CD1c-positive myeloid dendritic cell (primary cell): ENCODE data around the gene ASCC3.
A peak's percentile ranks its signal among the peaks of the same experiment; 100 is the strongest.
"Not testable (repeated sequence)": the region's sequence is repeated elsewhere in the genome, so short reads cannot be mapped to it uniquely, and the experiment has no call there.

Source experiments
- DNase-seq: peaks from one replicate; pipeline ENCODE4 v3.0.0-alpha.2; 2016; ENCODE audit errors: extremely low spot score

The ASCC3 gene, protein sequence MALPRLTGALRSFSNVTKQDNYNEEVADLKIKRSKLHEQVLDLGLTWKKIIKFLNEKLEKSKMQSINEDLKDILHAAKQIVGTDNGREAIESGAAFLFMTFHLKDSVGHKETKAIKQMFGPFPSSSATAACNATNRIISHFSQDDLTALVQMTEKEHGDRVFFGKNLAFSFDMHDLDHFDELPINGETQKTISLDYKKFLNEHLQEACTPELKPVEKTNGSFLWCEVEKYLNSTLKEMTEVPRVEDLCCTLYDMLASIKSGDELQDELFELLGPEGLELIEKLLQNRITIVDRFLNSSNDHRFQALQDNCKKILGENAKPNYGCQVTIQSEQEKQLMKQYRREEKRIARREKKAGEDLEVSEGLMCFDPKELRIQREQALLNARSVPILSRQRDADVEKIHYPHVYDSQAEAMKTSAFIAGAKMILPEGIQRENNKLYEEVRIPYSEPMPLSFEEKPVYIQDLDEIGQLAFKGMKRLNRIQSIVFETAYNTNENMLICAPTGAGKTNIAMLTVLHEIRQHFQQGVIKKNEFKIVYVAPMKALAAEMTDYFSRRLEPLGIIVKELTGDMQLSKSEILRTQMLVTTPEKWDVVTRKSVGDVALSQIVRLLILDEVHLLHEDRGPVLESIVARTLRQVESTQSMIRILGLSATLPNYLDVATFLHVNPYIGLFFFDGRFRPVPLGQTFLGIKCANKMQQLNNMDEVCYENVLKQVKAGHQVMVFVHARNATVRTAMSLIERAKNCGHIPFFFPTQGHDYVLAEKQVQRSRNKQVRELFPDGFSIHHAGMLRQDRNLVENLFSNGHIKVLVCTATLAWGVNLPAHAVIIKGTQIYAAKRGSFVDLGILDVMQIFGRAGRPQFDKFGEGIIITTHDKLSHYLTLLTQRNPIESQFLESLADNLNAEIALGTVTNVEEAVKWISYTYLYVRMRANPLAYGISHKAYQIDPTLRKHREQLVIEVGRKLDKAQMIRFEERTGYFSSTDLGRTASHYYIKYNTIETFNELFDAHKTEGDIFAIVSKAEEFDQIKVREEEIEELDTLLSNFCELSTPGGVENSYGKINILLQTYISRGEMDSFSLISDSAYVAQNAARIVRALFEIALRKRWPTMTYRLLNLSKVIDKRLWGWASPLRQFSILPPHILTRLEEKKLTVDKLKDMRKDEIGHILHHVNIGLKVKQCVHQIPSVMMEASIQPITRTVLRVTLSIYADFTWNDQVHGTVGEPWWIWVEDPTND (N-terminal part only)

DNA sequence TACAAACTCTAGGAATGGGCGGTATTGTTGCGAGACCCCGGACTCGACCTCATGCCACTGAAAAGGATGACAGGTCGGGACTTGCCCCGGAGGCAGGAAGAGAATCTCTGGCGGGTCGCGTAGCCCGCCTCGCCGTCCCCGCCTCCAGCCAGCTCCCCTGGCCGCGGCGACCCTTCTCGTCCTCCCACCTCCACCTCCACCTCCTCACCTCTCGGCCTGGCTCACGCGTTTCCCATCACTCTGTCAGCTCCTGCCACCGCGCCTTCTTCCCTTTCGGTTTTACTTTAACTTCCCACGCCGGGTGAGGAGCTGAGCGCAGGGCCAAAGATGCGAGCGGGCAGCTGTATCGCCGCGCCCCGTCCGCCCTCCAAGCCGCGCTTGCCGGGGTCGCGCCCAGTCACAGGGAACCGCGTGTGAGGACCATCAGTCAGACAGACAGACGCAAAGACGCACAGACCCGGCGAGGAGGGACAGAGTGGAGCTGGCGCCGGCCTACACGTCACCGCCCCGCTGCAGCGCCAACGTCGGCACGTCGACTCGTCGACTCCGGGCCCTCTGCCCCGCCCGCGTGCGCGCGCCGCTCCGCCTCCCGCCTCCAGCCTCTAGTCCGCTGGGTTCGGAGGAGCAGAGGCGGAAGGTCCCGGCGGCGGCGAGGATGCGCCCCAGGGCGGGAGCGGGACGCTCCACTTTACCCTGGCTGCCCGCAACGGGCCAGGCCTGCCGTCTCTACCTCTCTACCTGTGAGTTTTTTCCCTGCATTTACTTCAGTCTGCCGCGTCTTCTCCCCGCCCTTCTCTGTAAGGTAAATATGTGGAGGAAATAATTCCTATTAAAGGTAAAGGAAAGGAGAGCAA lies at the start of gene ASCC3:
ASCC3 (minus strand) TSS at position 477 of the 854 bp plus-strand sequence. CDS start 13,332 bp downstream, outside the sequence.
- peak; percentile 95 for DNase-seq

DNA sequence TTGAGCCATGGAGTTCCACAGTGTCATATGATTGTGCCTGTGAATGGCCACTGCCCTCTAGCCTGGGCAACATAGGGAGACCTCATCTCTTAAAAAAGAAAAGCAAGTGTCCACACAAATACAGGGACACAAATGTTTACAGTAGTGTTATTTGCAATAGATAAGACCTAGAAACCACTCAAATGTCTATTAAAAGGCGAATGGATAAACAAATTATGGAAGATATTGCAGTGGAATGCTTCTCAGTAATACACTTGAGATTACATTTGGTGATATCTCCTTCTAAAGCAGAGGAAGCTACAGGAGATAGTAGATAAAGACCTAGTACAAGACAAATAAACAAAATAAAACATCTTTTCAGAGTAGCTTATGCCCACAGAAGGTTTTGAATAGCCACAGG lies 44.6 kb upstream of the ASCC3 start:
- no peak for DNase-seq

DNA sequence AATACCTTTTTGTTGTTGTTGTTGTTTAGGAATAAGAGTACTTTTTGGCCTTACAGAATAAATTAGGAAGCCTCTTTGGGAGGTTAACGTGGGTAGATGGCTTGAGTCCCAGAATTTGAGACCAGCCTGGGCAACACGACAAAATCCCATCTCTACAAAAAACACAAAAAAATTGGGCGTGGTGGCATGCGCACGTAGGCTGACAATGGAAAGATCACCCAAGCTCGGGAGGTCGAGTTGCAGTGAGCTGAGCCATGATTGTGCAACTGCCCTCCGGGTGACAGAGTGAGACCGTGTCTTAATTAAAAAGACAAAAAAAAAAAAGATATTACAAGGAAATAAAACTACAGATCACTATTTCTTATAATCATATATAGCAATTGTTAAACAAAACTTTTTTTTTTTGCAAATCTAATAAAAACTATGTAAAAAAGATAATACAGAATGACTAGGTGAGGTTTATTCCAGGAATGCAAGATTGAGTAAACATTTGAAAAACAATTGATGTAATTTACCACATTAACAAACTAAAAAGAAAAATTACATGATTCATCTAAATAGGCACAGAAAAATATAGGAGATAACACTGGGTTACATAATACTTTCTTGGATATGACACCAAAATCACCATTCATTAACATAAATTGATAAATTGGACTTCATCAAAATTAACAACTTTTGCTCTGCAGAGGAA lies 43.6 kb upstream of the ASCC3 start:
- DNase-seq = no peak

DNA sequence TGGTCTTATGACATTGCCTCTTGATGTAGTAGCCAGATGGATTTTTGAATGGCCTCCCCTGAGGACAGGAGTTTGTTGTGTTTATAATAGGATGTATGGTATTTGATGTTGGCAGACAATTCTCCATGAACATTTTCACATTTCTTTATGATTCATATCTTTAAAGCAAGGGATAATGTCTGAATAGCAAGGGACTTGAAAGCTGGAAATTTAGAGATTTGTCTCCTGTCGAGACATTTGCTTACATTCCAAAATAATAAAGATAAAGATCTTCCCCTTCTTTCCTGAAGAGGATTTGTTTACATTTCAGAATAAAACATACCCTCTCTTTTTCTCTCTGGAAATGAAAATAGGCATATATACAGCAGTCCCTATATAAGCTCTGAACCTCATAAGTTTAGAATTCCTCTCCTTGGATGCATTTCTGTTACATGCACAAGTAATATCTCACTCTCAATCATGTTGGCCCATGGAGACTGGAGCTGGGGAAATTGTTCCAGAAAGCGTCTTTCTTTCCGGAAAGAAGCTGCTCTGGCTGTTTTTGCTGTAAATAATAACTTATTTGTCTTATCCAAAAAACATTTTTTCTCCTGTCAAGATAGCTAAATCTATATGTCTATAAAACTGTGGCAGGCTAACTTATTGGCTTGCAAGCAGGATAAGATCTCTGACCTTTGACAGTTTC lies 42.5 kb upstream of the ASCC3 start:
- DNase-seq = no peak

DNA sequence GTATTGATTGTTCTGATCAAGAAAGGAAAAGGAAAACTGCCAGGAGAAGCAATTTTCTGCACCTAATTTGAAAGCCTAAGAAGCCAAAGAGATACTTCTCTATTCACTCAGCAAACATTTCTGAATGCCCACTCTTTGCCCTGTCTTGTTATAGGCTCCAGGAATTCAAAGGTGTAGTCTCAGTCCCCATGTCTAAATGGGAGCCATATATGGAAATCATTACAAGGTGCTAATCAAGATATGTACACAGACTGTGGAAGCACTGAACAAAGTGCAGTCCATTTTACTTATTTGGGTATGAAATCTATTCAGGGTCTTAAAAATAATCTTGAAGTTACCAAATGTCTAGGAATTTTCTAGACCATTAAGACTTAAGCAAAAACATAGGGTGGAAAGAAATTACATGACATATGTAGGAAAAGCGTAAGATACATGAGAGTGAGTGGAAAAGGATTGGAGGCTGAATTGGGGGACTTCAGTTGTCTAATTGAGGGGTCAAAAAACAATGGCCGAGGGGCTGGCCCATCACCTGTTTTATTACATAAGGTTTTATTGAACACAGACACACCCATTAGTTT lies 39.0 kb upstream of the ASCC3 start:
- no peak for DNase-seq

DNA sequence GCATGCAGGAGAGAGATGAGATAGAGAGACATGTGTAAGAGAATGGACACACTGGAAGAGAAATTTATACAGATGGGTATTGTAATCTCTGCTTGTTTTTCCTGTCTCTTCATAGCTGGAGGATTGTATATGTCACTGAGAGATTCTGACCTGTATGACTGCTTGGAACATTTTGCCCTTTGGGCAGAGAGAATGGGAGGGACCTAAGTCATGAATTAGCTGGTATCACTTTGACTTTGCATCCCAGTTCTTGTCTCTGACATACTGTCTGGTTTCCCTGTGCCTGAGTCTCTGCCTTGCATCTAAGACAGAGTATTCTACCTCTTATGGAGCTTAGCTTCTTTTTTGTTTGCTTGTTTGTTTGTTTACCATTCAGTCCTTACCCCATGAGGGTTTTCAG lies 37.0 kb upstream of the ASCC3 start:
- DNase-seq = no peak

DNA sequence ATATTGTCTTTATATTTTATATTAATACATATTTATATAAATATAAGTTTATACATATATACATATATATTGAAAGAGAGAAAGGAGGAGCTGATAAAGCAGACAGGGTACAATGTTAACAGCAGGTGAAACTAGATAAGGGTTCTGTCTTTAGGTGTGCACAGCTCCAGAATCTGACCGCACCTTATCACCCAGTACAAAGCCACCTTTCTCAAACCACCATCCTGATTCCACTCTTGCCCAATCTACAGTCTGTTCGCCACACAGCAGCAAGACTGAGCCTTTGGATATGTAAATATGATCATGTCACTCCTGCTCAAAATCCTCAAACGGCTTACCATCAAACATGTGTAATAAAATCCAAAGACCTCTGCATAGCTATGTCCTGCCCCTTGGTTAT lies 34.7 kb upstream of the ASCC3 start:
- no peak for DNase-seq

DNA sequence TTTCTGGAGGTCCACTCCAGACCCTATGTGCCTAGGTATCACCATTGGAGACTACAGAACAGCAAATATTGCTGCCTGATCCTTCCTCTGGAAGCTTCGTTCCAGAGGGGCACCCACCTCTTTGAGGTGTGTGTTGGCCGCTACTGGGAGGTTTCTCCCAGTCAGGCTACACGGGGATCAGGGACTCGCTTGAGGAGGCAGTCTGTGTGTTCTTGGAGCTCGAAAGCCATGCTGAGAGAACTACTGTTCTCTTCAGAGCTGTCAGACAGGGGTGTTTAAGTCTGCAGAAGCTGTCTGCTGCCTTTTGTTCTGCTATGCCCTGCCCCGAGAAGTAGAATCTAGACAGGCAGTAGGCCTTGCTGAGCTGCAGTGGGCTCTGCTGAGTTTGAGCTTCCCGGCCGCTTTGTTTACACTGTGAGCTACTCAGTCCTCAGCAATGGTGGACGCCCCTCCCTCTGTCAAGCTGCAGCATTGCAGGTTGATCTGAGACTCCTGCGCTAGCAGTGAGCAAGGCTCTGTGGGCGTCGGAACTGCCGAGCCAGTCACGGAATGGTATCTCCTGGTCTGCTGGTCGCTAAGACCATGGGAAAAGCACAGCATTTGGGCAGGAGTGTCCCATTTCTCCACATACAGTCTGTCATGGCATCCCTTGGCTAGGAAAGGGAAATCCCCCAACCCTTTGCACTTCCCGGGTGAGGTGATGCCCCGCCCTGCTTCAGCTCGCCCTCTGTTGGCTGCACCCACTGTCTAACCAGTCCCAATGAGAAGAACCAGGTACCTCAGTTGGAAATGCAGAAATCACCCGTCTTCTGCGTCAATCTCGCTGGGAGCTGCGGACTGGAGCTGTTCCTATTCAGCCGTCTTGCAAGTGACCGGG lies 32.5 kb upstream of the ASCC3 start:
- no peak for DNase-seq

DNA sequence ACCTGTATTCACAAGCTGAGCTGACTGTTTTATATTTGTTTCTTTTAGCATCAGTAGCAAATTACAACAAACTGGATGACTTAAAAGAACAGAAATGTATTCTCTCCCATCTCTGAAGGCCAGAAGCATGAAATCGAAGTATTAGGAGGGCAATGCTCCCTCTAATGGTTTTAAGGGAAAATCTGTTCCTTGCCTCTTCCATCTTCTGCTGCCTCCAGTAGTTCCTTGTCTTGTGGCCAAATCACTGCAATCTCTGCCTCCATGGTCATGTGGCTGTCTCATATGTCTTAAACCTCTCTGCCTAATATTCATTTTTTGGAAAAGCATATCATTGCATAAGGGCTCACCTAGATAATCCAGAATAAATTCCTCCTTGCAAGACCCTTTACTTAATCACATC lies 25.2 kb upstream of the ASCC3 start:
- DNase-seq = no peak

DNA sequence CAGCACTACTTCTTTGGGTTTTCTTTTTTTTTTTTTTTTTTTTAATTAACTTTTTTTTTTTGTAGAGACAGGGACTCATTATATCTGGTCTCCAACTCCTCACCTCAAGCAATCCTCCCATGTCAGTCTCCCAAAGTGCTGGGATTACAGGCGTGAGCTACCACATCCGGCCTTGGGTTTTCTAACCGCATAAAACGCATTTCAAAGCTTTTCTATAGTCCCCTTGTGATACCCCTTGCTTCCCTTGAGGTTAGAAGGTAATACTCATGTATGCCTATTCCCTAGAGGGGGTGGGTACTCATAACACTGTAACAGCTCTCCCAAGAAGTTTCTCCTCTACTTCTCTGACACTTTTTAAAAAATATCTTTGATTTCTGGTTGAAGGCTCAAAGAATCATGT lies 23.9 kb upstream of the ASCC3 start:
- no peak for DNase-seq

DNA sequence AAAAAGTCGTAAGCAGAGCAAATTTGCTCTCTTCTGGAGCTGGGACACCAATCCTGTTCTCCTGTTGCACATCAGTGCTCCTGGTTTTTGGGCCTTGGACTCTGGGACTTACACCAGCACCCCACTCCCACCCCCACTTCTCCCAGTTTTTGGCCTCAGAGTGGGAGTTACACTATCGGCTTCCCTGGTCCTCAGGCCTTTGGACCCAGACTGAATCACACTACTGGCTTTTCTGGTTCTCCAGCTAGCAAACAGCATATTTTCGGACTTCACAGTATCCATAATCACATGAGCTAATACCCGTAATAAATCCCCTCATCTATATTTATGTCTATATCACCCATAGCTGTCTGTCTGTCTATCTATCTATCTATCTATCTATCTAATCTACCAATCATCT lies 23.2 kb upstream of the ASCC3 start:
- no peak for DNase-seq

DNA sequence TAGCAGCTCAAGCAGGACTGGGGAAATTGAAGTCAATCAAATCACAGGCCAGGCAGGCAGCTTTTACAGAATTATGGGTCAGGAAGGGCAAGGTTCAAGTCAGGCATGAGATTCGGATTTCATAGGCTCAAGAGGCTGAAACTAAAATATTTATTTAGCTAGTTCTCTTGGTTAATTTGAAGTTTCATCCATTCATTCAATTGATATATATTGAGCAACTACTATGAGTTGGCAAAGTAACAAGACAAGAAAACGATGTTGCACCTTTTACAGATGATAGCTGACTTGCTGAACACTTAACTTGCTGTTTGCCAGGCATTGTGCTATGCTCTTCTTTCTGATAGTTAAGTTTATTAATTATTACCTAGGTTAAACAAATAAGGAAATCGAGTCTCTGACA lies 20.5 kb upstream of the ASCC3 start:
- no peak for DNase-seq

DNA sequence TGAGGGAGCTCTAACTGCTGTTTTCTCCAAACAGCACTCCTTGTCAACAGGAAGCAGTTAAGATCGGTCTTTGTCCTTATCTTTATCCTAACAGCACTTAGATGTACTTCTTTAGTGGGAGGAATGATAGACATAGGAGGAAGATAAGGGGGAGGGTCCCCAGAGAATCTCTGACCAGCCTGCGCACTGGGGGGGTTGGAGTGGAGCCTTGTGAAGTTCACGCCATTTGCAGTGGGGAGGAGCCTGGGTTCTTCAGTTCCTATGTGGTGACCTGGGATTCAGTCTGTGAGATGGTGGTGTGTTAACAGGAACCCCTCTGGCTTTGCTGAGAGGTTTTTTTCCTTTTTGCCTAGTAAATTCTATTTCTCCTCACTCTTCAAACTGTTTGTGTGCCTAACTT lies 18.1 kb upstream of the ASCC3 start:
- DNase-seq = no peak

DNA sequence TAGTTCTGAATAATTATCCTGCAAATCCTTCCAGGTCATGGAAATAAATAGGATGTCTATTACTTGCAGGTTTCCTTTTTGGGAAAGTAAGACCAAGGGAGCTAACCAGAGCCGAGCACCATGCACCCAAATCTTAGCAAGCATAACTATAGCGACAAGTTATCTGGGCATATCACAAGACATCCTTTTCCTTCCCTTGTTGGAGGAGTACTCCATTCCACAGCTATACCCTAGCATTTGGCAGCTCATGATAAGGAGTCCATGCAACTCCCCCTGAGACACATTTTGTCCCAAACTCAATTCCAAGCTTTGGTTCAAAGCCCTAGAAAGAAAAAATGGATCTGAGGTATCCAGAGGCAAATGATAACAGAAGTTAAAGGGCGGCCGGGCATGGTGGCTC lies 16.5 kb upstream of the ASCC3 start:
- DNase-seq = no peak

DNA sequence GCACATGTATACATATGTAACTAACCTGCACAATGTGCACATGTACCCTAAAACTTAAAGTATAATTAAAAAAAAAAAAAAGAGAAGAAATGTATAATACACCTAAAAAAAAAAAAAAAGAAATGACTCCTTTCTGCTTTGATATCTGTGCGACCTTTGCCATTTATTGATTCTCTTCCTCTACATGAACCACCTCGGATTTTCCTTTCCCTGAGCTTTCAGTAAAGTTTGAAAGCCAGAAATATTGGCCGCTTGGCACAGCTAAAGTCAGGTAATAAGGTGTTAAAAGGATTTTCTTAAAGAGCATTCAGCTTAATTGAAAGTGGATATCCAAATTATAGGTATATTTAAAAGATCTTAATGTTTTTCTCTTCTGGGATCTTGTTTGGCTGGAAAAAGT lies 12.6 kb upstream of the ASCC3 start:
- no peak for DNase-seq

DNA sequence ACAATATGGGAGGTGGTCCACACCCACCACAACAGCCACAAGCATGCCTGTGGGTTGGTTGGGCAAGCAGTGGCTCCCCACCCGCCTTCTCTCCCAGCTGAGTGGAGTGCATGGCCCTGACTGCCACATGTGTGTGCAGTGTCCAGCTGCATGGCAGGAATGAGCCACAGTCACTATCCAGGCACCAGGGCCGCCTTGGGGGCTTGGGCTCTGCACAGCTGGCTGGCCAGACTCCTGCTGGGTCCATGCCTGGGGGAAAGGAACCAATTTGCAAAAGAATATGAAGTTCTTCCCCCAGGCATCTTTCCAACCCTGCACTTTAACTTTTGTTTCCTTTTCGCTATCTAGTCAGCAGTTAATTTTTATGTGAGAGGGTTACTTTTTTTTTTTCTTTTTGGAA lies 11.6 kb upstream of the ASCC3 start:
- no peak for DNase-seq

DNA sequence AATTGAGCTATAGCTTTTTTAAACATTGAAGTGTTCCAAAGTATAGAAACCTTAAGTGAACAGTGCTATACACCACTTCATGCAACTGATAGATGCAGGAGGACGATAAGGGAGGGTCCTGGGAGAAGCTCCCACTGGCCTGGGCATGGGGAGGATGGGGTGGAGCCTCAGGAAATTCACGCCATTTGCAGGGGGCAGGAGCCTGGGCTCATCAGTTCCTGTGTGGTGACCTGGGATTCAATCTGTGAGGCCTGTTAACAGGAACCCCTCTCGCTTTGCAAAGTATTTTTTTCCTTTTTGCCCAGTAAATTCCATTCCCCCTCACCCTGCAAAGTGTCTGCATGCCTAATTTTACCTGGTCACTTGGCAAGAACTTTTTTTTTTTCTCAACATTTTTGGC lies 11.0 kb upstream of the ASCC3 start:
- no peak for DNase-seq

DNA sequence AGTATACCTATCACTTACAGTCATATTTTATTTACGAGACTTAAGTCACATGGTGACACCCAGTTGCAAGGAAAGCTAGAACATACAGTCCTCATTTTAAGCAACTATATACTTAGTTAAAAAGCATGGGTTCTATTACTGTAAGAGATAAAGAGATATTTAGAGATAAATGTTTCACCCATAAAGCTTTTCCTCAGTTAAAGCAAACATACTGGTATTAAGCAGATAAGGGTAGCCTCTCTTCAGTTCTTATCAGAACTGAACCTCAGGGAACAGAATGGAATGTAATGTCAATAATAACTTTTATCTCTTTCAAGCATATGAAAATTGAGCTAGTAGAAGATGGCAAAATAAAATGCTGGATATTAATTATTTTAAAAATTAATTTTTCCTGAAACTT lies 9.9 kb upstream of the ASCC3 start:
- DNase-seq = no peak

DNA sequence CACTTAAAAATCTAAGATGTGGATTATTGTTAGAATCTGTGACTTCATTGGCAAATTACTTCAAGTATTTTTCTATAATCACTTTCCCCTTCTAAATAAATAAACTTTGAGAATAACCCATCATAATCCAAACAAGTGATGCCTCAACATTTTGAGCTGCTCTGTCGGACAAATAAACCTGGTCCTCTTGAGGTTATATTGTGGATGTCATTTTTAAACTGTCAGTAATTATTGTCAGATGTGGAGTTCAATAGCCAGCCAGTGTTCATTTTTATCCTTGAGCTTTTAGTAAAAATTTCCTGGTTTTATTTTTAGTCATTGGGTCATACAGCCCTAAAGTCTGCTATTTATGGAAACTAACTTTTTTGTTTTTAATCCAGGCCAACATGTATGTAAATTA lies 9.5 kb upstream of the ASCC3 start:
- not testable (repeated sequence) for DNase-seq
